Effector memory CD4-positive, alpha-beta T cell (primary cell): Measurements from ENCODE around the gene PNLIP.

ENCODE experiments used
- DNase-seq, 3 donors: peaks; one replicate each; pipeline ENCODE4 v3.0.0-alpha.2; 2020
- H3K27ac ChIP-seq: 2 replicates; pipeline ENCODE4 v1.7.0; 2013; ENCODE audit warnings: mild to moderate bottlenecking, low read length, moderate library complexity; ENCODE audit not compliant: insufficient read depth, poor library complexity, severe bottlenecking
- H3K27me3 ChIP-seq: replicated peaks from 2 replicates; pipeline ENCODE4 v1.7.0; 2013; ENCODE audit warnings: mild to moderate bottlenecking, low read length; ENCODE audit not compliant: insufficient read depth, control insufficient read depth, poor library complexity, severe bottlenecking
- H3K36me3 ChIP-seq: 2 replicates; pipeline ENCODE4 v1.7.0; 2013; ENCODE audit warnings: mild to moderate bottlenecking, low read length, moderate library complexity; ENCODE audit not compliant: control insufficient read depth, insufficient read depth
- H3K4me1 ChIP-seq: 2 replicates; pipeline ENCODE4 v1.7.0; 2013; ENCODE audit warnings: low read length, mild to moderate bottlenecking; ENCODE audit not compliant: control insufficient read depth, insufficient read depth, poor library complexity, severe bottlenecking
- H3K4me3 ChIP-seq: 2 replicates; pipeline ENCODE4 v1.7.0; 2013; ENCODE audit warnings: low read length, low read depth, mild to moderate bottlenecking; ENCODE audit not compliant: insufficient read depth, poor library complexity, severe bottlenecking
- H3K9me3 ChIP-seq: 2 replicates; pipeline ENCODE4 v1.7.0; 2013; ENCODE audit warnings: mild to moderate bottlenecking, low read length, moderate library complexity; ENCODE audit not compliant: control insufficient read depth

PNLIP gene

DNA sequence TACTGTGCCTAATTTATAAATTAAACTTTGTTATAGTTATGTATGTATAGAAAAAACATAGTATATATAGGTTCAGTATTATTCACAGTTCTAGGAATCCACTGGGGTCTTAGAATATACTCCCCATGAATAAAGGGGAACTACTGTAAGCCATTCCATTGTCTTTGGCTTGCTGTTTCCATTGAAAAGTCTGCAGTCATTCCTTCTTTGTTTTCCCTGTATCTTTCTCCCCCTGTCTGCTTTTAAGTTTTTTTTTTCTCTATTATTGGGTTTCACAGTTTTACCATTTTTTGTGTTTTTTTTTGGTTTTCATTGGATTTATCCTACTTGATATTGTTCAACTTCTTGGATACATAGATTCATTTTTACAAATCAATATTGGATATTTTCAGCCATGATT is 6.7 kb upstream of the PNLIP start:
- Histone ChIP-seq H3K36me3 (no peaks in the 10 kb centered on the region), H3K27me3 (no peaks in the 10 kb centered on the region), H3K4me3 (no peak overlapping the region), H3K9me3 (no peaks in the 10 kb centered on the region), H3K4me1 (no peaks in the 10 kb centered on the region), H3K27ac (no peak overlapping the region)
- DNase-seq = no peak

DNA sequence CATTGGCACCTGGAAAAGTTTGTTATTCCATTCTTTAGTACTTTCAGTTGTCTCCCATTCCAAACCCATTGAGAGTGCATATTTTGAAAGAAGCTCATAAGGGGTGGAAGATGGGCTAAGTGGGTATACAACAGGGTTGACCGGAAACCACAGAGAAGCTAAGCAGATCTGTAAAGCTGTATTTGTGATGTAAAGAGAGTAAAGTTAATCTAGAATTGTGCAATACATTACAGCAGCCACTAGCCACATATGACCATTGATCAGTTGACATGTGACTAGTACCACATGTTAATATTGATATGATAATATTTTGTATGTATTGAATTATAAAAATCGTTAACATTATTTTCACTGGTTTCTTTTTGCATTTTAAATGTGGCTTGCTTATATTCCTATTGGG is 4.9 kb upstream of the PNLIP start:
- H3K4me3 ChIP-seq = no peak overlapping the region
- no peaks in the 10 kb centered on the region for H3K27me3 ChIP-seq
- H3K27ac ChIP-seq = no peak overlapping the region
- no peaks in the 10 kb centered on the region for H3K36me3 ChIP-seq
- H3K9me3 ChIP-seq = no peaks in the 10 kb centered on the region
- no peak for DNase-seq
- H3K4me1 ChIP-seq = no peaks in the 10 kb centered on the region

DNA sequence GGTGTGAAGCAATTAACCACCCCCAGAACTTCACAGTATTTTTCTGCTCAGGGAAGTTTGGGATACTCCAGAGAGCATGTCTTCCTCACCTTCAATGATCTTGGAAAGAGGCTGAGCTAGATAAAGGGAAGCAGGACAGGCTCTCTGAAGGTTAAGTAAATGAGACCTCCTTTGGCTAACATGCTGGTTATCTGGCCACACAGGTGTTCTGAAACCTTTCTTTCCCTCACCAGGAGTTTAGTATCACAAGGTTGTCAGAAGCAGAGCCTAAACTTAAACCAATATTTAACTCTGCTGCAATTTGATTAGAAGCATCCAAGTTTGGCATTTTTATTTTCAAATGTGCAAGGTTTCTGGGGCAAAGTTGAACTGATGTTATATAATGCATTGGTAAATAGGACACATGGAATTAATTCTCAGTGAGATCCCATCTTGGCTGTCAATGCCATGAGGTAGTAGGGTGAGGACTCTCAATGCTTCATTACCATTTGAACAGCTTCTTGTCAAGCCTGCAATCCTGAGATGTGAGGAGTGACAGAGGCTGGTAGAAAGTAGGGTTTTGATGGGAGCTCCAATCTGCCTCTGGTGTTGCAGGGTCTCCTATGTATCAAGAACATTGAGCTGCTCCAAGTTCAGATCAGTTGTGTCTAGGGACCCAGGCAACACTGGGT is 3.6 kb upstream of the PNLIP start:
- no peaks in the 10 kb centered on the region for H3K36me3 ChIP-seq
- H3K27ac ChIP-seq = no peak overlapping the region
- H3K4me1 ChIP-seq = no peaks in the 10 kb centered on the region
- no peak overlapping the region for H3K4me3 ChIP-seq
- H3K9me3 ChIP-seq = no peaks in the 10 kb centered on the region
- no peak for DNase-seq
- H3K27me3 ChIP-seq = no peaks in the 10 kb centered on the region

DNA sequence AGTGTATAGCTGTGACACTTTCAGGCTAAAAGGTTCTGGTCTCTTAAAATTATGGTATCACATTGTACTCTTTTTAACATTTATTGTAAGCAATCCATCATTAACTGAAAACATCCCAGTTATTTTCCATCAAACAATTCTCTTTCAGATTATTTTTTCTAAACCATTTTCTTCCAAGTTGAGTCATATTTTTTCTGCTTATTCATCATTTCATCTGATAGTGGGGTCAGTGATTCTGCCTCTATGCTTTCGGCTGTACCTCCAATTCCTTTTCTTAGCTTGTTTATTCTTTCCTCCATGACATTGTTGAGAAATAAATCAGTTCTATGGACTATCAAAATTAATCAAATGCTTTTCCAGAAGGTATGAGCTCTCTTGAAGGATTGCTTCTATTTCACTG is 609 bp upstream of the PNLIP start:
- no peaks in the 10 kb centered on the region for H3K4me1 ChIP-seq
- H3K4me3 ChIP-seq = no peak overlapping the region
- no peaks in the 10 kb centered on the region for H3K36me3 ChIP-seq
- H3K27ac ChIP-seq = no peak overlapping the region
- H3K9me3 ChIP-seq = no peaks in the 10 kb centered on the region
- DNase-seq = no peak
- H3K27me3 ChIP-seq = no peaks in the 10 kb centered on the region

DNA sequence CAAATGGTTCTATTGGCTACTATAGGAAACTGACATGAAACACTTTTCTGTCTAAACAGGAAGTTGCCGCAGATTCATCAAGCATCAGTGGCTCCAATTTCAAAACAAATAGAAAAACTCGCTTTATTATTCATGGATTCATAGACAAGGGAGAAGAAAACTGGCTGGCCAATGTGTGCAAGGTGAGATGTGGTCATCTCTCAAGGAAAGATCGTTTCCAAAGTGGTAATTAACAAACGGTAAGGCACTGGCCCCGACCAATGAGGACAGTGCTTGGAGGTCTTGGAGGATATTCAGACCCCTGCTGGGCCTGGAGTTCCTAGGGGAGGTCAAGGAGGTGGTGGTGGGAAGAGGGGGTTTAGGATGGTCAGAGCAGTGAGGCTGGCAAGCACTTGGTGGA is 2.6 kb downstream of the PNLIP start:
- Histone ChIP-seq H3K9me3 (no peaks in the 10 kb centered on the region), H3K36me3 (no peaks in the 10 kb centered on the region), H3K4me3 (no peak overlapping the region), H3K4me1 (no peaks in the 10 kb centered on the region), H3K27me3 (no peaks in the 10 kb centered on the region), H3K27ac (no peak overlapping the region)
- DNase-seq = no peak

DNA sequence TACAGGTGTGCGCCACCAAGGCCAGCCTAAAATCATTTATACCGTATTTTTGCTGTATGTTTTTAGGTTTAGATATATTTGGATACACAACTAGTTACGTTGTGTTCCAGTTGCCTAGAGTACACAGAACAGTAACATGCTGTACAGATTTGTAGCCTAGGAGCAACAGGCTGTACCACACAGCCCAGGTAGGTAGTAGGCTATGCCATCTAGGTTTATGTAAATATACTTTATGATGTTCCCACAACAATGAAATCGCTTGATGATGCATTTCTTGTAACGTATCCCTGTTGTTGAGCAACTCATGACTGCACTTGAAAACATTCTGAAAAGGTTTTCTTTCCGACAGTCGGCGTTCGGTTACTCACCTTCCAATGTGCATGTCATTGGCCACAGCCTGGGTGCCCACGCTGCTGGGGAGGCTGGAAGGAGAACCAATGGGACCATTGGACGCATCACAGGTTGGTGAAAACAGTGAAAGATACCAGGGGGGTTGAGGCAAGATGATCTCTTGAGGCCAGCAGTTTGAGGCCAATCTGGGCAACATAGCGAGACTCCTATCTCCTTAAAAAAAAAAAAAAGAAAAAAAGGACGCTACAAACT is 7.7 kb downstream of the PNLIP start:
- Histone ChIP-seq H3K36me3 (no peaks in the 10 kb centered on the region), H3K4me3 (no peak overlapping the region), H3K9me3 (no peaks in the 10 kb centered on the region), H3K27me3 (no peaks in the 10 kb centered on the region), H3K4me1 (no peaks in the 10 kb centered on the region), H3K27ac (no peak overlapping the region)
- no peak for DNase-seq

DNA sequence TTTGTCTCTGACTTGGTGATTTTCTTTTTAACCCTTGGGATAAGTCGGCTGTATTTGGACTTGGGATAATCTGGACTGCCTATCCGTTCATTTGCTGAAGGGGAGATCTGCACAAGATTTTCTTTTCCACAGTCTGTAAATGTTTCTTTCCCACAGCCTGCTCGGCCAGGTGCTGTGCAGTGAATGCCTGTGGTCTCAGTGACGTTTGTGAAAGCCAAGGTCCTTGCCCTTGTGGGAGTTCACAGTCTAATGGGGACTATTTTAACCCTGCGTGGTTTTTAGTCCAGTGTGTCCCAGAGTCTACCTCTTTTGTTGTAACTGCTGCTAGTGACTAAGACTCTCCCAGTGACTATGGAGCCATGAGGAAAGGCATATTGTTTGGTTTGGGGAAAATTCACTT is 8.9 kb downstream of the PNLIP start:
- H3K27ac ChIP-seq = no peak overlapping the region
- no peaks in the 10 kb centered on the region for H3K27me3 ChIP-seq
- H3K36me3 ChIP-seq = no peaks in the 10 kb centered on the region
- no peak for DNase-seq
- no peak overlapping the region for H3K4me3 ChIP-seq
- no peaks in the 10 kb centered on the region for H3K4me1 ChIP-seq
- no peaks in the 10 kb centered on the region for H3K9me3 ChIP-seq

DNA sequence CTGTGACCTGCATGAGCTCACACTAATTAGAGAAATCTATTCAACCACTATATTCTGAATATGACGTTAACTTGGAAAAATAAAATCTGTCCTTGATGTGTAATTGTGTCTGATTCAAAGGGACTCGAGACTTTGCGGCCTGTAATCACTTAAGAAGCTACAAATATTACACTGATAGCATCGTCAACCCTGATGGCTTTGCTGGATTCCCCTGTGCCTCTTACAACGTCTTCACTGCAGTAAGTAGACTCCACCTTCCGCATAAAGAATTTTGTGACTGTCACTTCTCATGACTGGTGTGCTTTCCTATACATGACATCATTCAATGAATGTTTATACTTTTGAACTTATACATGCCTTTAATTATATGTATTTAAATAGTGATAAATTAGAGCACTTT is 10.1 kb downstream of the PNLIP start:
- Histone ChIP-seq H3K27ac (no peak overlapping the region), H3K27me3 (no peaks in the 10 kb centered on the region), H3K36me3 (no peaks in the 10 kb centered on the region), H3K4me3 (no peak overlapping the region), H3K4me1 (no peaks in the 10 kb centered on the region), H3K9me3 (no peaks in the 10 kb centered on the region)
- no peak for DNase-seq

DNA sequence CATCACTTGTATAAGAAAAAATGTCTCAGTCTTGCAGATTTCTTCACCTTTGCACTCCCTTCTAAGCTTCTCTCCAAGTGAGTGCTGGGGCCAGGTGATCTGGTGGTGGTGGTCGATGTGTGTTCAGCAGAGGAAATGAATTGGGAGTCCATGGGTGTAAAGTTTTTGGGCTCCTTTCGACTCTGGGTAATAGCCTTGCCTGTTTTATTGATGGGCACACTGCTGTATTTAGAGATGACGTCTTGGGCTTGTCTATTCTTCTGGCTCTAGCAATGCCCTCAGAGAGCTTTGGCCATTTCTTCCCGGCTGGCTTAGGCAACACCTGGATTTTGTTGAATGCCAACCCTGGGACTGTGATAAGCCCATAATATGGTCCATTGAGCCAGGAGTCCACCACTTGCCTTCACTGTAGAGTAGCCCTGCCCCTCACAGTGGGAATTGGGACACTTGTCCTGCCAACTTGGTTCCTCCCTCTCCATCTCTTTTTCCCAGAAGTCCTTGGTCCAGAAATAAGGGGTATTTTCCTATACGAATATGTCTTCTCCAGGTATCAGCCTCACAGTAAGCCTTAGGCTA is 11.7 kb downstream of the PNLIP start:
- Histone ChIP-seq H3K9me3 (no peaks in the 10 kb centered on the region), H3K27ac (no peak overlapping the region), H3K36me3 (no peaks in the 10 kb centered on the region), H3K27me3 (no peaks in the 10 kb centered on the region), H3K4me3 (no peak overlapping the region), H3K4me1 (no peaks in the 10 kb centered on the region)
- DNase-seq = no peak

DNA sequence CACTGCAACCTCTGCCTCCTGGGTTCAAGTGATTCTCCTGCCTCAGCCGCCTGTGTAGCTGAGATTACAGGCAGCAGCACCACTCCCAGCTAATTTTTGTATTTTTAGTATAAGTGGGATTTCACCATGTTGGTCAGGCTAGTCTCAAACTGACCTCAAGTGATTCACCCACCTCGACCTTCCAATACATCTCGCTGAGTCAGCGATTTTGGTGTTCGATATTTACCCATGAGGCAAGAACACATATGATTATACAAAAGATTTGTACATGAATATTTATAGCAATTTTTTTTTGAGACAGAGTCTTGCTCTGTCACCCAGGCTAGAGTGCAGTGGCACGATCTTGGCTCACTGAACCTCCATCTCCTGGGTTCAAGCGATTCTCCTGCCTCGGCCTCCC is 19.8 kb downstream of the PNLIP start:
- H3K4me3 ChIP-seq = no peak overlapping the region
- no peaks in the 10 kb centered on the region for H3K9me3 ChIP-seq
- H3K27me3 ChIP-seq = no peaks in the 10 kb centered on the region
- H3K36me3 ChIP-seq = no peaks in the 10 kb centered on the region
- DNase-seq = no peak
- no peaks in the 10 kb centered on the region for H3K4me1 ChIP-seq
- no peak overlapping the region for H3K27ac ChIP-seq
